GM19324 (cell line): ENCODE results near the gene MOB3A.

Source experiments
- ATAC-seq: cut with Tn5 transposase; IDR thresholded peaks from one replicate; pipeline ENCODE4 v1.9.1; 2021; ENCODE audit warnings: mild to moderate bottlenecking, moderate library complexity; ENCODE audit not compliant: unreplicated experiment, low FRiP score

The MOB3A gene

DNA sequence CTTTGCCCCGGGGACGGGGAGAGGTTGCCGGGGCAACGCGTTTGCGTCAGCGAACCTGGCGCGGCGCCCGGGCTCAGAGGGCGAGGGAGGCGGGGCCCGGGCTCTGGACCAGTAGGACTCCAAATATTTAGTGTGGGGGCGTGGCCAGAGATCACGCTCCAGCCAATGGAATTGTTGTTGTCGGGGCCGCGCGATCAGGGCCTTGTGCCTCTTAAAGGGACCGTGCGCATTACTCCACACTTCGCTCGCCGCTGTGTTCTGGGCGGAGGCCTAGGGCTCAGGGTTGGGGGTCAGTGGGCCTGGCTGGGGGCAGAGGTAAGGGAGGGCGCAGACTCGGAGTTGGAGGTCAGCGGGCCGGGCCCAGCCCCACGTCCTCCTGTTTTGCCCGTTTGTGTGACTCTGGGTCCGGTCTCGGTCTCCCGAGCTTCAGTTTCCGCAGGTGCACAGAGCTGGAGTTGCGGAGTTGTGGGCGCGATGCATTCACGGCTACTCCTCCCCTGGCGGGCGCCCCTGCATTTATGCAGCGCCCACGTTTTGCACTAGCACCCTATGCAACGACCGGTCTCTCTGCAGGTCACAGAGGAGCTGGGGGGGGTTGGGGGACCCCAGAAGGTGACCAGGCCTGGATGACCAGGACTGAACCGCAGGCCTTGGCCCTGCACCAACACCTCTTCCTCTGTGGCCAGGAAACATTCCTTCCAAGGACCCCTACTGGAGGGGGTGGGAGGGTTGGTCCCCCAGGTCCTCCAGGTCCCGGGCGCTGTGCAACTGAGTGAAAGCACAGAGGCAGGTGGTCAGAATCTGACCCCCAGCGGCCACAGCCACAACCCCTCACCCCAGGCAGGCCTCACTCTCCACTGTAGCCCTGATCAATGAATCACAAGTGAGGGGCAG, 34.4 kb downstream of the MOB3A start:
- peak; percentile 81 for ATAC-seq

DNA sequence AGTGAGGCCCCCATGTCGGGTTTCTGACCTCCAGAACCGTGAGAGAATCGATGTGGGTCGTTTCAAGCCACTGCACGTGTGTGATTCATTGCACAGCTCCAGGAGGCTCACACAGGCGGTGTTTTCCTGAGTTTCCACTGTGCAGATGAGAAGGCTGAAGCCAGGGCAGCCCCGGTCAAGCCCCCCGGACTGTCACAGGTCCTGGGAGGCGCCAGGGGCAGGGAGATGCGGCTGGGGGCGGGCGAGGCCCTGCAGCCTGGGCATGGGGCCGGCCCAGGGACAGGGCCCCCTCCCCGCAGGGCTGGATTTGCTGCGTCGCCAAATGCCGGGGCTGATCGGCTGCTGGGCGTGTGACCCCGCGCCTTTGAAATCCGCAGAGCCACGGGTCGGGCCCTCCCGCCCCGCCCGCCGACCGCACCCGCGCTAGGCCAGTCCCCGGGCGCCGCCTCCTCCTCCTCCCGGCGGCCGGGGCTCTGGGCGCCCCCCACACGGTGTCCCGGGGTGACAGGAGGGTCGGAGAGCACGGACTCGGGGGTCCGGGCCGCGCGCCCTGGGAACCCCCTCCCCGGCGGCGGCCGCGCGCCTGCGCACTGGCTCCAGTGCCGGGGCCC, 35.1 kb downstream of the MOB3A start:
- ATAC-seq, result peak; percentile 16

DNA sequence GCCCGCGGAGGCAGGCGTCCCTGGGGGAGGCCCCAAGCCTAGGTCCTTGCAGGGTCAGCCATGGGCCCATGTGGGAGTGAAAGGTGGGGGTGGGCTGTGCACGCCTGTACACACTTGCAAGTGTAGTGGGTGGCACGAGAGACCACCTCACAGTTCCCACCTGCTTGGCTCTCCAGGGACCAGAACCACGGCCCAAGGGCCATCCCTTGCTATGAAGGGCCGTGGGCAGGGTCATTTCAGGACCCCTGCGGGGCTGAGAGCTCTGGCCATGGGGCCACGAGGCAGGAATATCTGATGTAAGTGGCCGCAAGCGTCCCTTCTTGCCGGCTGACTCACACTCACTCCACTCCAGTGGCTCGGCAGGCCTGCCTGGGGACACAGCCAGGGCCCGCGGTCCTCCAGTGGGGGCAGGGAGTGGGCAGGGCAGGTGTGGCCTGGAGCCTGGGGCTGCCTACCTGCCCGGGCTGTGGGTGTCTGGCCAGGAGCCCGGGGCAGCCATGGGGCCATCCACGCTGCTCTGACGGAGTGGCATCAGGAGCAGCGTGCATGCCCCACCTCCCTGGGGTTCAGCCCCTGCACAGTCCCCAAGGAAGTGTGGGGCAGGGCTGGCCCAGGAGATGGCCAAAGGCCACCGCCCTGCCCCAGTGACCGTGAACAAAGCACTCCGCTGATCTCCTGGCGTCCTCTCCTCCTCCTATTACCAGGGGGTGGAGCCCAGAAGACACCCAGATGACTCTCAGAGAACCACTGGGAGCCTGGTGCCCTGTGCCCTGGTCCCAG, 36.5 kb downstream of the MOB3A start:
- ATAC-seq, result no peak

DNA sequence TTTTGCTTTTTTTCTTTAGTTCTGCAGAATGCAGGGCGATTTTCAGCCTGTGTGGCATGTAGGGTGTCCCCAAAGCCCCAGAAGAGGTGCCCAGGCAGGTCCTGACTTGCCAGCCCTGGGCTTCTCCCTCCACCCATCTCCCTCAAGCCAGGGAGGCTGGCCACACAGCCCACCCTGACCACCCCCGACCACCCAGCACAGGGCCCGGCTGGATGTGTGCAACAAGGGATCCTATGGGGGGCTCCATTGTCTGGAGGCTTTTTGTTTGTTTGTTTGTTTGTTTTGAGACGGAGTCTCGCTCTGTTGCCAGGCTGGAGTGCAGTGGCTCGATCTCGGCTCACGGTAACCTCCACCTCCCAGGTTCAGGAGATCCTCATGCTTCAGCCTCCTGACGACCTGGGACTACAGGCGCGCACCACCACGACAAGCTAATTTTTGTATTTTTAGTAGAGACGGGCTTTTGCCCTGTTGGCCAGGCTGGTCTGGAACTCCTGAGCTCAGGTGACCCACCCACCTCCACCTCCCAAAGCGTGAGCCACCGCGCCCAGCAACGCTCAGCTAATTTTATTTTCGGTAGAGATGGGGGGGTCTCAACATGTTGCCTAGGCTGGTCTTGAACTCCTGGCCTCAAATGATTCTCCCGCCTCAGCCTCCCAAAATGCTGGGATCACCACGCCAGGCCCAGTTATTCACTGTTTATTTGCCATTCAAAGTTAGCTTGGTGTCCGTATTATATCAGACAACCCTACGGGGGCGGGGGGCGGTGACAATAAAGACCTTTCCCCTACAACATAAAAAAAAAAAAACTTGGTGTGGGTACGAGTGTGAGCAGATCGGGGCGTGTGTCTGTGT, 37.3 kb downstream of the MOB3A start:
- ATAC-seq, result no peak

DNA sequence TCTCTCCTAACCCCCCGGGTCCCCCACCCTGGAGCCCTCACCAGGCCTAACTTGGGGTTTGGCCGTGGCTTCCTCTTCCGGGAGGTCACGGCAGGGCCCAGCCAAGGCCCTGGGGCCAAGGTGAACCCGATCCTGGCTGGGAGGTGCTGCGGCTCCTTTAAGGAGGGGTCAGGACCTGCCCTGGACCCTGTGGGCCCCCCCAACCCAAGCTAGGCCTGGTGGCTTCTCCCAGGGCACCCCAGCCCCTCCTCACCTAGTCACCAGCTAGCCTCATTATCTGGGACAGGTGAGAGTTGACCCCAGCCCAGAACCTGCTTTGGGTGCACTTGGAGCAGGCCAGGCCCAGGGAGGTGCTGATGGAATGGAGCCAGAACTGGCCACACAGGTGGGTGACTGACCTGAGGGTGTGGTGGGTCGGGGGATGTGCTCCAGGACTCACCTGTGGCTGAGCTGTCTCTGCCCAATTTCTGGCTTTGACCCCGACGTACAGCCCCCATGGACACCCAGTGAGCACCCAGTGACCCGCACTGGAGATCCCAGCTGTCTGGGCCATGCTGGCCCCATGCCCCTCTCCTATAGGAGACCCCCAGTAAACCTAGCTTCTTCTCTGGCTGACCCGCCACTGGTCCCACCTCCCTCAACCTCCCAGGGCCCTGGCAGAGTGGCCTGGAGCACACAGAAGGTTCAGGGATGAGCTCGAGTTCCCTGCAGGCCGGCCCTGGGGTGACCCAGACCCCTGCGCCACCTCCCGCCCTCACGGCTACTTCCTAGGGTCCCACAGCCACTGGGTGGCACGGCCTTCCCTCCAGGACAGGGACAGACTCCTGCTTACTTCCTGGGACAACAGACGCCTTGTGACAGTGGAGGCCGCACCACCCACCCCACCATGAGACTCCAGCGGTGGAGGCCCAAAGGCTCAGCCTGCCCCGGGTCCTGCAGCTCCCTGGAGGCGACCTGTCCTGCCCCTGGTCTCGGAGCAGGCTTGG, 38.3 kb downstream of the MOB3A start:
- no peak for ATAC-seq

DNA sequence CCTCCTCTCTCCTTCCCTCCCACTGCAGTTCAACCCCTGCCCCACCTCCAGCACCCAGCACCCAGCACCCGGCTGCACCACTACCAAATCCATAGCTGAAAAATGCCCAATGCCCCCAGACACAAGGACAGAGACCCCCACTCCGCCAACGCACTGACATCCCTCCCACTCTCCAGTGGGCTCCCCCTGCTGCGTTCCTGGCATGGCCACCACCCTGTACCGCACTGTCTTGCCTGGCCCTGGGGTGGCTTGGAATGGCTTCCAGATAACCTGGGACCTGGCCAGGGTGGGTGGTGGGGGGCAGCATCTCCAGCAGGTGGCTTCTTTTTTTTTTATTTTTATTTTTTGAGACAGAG, 39.3 kb downstream of the MOB3A start:
- ATAC-seq, result no peak

DNA sequence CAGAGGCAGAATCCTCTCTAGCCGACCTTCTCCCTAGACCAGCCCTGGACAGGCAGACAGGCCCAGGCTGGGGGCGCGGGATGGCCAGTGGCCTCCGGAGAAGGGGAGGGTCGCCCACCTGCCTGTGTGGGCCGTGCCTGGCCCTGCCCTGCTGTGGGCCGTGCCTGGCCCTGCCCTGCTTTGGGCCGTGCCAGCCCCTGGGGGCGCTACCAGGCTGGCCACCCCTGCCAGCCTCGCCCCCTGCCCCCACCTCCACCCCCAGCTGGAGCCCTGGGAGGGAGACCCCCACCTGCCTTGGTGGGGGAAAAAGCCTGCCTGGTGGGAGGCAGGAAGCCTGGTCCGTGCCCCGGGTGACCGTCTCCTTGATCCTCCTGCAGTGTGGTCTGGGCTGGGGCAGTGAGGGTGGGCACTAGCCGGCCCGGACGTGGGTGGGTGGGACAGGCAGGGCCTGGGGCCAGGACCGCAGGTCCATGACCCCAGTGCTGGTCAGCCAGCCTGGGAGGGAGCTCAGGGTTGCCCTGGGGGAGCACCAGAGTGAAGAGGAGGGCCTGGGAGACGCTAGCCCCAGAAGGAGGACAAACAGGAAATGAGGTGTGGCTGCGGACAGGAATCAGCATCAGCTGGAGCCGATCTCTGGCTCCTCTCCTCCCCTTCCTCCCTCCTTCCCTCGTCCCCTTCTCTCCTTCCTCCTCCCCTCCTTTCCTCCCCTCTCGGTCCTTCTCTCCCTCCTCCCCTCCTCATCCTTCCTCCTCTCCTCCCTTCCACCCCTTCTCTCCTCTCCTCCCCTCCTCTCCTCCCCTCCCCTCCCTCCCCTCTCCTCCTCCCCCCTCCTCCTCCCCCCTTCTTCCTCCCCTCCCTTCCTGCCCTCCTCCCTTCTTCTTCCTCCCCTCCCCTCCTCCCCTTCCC, 39.9 kb downstream of the MOB3A start:
- no peak for ATAC-seq

DNA sequence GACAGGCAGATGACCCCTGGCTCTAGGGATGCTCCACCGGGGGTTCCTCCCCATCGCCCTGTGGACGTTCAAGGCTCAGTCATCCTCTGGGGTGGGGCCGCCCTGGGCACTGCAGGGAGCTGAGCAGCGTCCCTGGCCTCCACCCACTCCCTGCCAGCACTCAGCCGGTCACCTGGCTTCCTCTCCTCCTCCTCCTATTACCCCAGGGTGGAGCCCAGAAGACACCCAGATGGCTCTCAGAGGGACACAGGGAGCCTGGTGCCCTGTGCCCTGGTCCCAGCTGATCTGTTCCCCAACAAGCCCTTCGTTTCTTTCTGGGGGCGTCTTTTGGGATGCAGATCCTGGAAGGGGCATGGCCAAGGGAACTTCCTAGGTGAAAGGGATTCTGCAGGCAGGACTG, 41.4 kb downstream of the MOB3A start:
- no peak for ATAC-seq

DNA sequence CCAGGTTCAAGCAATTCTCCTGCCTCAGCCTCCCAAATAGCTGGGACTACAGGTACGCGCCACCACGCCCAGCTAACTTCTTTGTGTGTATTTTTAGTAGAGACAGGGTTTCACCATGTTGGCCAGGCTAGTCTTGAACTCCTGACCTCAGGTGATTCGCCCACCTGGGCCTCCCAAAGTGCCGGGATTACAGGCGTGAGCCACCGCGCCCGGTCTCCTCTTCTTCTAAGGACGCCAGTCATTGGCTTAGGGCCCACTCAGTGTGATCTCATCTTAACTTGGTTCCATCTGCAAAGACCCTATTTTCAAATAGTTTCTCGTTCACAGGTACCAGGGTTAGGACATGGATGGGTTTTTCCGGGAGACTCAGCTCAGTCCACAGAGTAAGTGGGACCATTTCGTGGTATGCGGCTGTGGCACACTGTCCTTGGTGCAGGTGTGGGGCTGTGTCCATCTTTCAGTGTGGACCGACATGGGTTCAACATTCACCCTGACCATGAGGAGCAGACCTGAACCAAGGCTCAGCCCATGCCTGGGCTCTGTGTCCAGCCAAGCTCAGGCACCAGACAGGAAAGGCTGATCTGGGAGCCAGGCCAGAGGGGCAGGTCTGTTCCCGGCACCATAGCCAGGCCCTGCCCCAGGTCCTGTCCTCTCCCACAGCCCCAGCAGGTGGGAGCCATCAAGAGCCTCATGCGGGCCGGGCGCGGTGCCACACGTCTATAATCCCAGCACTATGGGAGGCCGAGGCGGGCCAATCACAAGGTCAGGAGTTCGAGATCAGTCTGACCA, 42.3 kb downstream of the MOB3A start:
- no peak for ATAC-seq

DNA sequence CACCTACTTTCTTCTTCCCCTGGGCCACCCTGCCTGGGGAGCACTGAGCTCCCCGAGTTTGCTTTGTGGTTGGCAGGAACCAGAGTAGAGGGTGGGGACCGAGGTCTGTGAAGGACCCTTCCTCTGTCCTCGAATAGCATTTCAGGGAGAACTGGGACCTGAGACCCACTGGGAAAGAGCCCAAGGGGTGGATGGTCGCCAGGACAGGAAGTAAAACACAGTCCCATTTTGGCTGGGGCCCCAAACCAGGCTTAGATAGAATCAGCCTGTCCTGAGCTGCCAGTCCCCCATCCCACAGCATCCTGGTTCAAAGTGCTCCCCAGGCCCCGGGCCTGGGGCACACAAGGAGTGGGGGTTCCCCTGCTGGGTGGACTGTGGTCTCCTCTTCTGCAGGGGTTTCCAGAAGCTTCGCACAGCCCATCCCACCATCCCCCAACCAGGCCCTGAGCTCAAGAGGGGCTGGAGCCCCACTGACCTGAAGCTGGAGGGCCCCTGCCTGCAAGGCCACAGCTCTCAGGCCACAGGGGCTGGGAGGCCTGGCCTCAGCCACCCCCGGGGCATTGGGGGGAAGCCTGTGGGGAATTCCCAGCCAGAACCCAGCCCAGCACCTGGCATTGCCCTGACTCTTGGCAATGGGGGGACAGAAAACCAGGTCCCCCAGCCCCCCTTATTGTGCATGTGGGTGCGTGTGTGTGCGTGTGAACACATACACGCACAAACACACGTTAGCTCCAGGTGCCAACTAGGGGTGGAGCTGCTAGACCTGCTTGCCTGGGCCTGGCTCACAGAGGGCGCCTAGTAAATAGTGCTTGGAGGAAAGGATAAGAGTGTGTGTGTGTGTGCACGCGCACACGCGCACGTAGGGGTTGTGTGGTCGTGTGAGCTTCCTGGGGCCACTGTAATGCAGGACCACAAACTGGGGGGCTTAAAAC, 44.1 kb downstream of the MOB3A start:
- ATAC-seq, result no peak

DNA sequence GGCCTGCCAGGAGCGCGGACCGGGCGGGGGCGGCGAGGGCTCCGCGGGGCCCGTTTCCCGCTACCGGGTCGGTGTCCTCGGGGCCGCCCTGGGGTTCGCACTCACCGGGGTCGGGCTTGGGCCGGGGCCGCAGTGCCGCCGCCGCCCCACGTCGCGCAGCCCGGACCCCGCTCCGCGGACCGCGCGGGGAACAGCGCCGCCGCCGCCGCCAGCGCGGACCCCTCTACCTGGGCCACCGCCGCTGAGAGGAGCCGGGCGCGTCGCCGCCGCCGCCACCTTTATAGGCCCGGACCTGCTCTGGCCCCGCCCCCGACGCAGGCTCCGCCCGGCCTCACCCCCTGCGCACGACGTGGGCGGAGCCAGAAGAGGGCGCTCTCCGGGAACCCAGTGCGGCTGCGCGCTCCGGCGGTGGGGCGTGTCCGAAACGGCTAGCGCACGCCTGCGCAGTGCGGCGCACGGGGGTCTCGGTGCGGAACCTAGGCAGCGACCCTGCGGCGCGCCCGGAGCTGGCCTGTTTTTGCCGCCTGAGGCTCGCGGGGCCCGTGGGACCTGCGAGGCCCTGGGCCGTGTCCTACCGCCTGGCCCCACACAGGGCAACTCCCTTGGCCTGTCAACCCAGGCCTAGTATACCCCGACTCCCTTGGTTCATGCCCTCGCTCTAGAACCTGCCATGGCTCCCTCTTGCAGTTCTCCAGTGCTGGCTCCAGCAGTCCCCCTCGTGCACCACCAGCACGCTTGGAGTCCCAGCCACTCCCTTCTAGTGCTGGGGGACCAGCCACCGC, 44.9 kb downstream of the MOB3A start, which contains the start of gene MKNK2:
TSS of gene MKNK2 (minus strand) at position 254 of the 782 bp plus-strand sequence. CDS start 393 bp downstream, outside the sequence.
- ATAC-seq, result peak; percentile 67

DNA sequence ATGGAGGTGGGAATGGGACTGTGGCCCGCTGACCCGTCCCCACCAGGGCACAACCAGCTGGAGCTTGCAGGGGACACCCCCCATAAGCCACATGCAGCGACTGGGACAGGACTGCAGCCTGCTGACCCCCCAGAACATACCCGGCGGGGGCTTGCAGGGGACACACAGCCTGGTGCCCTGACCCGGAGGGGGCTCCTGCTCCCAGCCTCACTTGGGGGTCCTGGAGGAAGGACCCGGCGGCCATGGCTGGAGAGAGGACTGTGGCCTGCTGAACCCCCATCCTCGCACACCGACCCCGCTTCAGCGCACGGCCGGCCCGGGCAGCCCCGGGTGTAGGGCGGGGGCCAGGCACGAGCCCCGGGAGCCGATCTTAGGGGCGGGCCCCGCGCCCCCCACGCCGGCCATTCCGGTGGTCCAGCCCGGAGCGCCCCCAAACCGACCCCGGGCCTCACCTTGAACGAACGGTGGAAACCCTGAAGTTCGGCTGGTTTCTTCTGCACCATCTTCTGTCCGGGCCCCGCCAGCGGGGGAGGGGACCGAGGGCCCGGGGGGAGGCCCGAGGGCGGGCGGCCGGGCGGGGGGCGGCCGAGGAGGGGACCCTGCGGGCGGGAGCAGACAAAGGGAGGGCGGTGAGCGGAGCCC, 45.7 kb downstream of the MOB3A start:
- peak; percentile 8 for ATAC-seq

DNA sequence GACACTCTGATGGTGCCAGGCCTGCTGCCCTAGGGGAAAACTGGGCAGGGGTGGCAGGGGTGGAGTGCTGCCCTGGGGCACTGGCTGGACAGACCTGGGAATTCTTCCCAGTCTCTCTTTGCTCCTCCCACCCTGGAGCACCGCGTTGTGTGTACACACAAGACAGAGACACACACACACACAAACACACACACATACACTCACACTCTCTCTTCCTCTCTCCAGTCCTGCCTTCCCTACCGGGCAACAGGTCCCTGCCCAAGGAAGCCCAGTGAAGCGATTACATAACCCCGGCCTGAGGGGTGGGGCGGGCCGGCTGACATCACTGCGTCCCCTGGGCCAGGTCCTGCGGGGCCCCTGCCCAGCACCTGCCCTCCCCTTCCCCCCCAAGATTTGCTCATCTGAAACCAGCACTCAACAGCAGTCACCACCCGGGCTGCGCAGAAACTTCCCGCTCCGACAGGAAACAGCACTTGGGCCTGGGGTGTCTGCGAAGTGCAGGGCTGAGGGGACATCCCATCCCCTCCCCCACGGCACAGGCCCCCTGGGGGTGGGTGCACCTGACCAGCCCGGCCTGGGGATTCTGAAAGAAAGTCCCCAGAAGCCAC, 46.3 kb downstream of the MOB3A start:
- peak; percentile 4 for ATAC-seq

DNA sequence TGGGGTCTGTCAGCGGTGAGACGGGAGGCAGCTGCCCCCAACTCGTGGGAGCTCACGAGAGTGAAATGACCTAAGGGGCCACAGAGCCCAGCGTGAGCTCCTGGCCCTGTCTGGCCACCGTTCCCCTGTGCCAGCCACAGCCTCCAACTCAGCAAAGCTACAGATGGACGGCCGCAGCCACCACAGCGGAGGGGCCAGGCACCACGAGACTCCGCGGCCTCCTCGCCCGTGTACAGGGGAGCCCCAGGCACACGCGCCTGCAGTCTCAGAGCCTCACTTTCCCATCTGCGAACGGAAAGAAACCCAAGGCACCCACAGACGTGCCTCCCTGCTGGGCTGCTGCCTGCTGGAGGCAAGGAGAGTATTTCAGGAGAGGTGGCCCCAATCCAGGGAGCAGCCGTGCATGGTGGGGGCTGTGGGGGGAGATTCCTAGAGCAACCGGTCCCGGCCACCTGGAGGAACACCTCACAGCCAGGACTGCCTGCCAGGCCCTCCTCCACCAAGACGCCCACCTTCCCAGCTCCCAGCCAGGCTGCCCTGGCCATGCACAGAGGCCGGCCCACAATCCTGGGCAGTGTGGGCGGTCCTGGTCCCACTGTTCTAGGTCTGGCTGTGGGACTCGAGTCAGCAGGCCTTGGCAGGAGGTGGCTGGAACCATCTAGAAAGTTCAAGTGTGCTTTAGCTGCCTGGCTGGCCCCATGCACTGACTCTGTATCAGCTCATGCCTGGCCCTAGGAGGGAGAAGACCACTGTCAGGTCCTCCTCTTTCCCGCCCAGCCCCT, 47.0 kb downstream of the MOB3A start:
- ATAC-seq, result no peak
